22Rv1 (cell line): ENCODE results near the gene KRT5.
"Not testable (repeated sequence)": the region's sequence is repeated elsewhere in the genome, so short reads cannot be mapped to it uniquely, and the experiment has no call there.

Experiments used
- H3K27ac ChIP-seq: fragments of 450-650 bp; 2 replicates; pipeline ENCODE4 v1.5.1; 2017
- ZFX ChIP-seq: fragments of 450-650 bp; IDR thresholded peaks from 2 replicates; pipeline ENCODE4 v1.6.1; 2017; ENCODE audit warnings: antibody characterized with exemption, borderline replicate concordance
- TF ChIP-seq, protein P1 (sequence below): fragments of 450-650 bp; IDR thresholded peaks from 2 replicates; pipeline ENCODE4 v1.5.1; 2017; ENCODE audit warnings: mild to moderate bottlenecking

The KRT5 gene

DNA sequence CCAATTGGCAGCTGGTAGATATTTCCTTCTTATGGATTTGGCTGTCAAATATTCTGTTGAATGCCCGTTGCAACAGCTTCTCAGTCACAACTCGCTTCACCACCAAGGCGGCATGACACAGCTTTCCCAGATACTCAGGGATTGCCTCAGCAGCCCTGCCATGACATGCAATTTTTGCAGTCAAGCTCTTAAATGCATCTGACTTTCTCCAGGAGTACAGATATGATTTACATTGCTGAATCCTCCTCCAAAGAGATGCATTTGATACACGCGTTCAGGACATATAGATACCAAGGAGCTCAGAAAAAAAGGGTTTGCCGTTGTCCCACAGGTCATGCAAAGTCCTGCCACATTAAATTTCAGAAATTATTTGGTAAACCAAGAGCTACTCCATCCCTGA, 6.5 kb downstream of the KRT5 start:
- H3K27ac ChIP-seq, result no peak overlapping the region
- no peak for TF ChIP-seq ZFX
- TF ChIP-seq, protein P1, sequence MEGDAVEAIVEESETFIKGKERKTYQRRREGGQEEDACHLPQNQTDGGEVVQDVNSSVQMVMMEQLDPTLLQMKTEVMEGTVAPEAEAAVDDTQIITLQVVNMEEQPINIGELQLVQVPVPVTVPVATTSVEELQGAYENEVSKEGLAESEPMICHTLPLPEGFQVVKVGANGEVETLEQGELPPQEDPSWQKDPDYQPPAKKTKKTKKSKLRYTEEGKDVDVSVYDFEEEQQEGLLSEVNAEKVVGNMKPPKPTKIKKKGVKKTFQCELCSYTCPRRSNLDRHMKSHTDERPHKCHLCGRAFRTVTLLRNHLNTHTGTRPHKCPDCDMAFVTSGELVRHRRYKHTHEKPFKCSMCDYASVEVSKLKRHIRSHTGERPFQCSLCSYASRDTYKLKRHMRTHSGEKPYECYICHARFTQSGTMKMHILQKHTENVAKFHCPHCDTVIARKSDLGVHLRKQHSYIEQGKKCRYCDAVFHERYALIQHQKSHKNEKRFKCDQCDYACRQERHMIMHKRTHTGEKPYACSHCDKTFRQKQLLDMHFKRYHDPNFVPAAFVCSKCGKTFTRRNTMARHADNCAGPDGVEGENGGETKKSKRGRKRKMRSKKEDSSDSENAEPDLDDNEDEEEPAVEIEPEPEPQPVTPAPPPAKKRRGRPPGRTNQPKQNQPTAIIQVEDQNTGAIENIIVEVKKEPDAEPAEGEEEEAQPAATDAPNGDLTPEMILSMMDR, result no peak

DNA sequence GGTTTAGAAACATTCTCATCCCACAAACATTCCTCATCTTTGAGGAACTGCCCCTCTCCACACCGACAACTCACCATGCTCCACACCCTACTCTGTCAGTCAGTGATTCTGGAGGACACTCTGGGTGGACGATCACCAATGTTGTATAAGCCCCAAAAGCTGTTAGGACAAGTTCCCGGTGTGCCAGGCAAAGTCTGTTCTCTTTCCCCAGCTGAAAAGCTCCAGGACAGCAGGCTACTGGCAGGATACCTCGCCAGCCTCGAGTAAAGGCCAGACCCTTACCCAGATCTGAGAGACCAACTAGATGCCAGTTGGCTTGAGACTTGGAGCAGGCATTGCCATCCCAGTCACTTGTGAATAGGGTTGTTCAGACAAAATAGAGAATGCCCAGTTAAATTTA, 12.0 kb downstream of the KRT5 start:
- H3K27ac ChIP-seq, result no peak overlapping the region
- no peak for TF ChIP-seq ZFX

DNA sequence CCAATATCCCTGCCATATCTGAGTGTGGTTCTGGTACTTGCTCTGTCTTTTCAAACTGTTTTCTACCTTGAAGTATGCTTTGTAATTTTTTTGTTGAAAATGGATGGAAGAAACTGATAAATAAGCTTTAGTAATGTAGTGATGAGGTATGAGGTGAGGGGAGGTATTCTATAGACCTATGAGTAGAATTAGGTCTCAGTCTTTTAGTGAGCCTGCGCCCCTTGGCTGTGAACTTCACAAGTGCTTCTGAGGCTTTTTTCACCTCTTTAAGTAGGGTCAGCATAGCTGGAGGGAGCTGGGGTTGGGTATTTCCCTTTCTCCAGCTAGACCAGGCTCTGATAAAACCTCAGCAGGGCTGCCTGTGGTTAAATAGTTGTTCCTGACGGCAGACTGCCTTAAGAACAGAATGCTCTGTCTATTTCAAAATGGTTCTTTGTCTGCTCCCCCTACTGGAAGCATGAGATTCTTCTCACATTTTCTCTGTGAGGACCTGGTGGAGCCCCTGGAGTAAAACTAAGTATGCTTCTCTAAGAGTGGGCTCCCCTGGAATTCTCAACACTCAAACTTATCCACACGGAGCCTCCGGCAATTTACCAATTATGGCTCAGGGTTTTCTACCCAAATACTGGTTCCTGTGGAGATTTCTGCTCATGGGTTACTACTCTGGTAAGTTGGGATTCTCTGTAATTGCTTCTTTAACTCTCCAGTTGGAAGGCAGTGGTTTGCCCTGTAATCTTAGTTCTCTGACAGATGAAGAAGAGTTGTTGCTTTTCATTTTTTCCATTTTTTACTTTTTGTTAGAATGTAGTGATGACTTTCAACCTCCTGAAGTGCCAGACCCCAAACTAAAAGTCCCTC, 13.1 kb downstream of the KRT5 start:
- TF ChIP-seq ZFX, result no peak
- TF ChIP-seq, protein P1, result peak; percentile 69
- H3K27ac ChIP-seq, result no peak overlapping the region

DNA sequence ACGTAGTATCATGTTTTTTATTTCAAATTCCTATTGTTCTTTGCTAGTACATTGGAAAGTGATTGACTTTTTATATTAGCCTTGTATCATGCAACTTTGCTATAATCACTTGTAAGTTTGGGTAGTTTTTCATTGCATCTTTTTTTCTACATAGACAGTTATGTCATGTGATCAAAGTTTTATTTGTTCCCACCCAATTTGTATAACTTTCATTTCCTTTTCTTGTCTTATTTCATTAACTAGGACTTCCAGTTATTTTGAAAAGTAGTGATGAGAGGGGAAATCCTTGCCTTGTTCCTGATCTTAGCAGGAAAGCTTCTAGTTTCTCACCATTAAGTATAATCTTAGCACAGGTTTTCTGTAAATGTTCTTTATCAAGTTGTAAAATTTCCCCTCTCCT, 17.3 kb downstream of the KRT5 start:
- no peak overlapping the region for H3K27ac ChIP-seq
- no peak for TF ChIP-seq ZFX
- TF ChIP-seq, protein P1, result no peak

DNA sequence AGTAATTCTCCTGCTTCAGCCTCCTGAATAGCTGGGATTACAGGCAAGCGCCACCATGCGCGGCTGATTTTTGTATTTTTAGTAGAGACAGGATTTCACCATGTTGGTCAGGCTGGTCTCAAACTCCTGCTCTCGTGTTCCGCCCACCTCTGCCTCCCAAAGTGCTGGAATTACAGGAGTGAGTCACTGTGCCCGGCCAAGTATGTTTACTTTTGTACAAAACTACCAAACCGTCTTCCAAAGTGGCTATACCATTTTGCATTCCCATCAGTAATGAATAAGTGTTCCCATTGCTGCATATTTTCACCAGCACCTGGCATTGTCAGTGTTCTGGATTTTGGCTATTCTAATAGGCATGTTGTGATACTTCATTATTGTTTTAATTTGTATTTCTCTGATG, 18.7 kb downstream of the KRT5 start:
- no peak overlapping the region for H3K27ac ChIP-seq
- TF ChIP-seq, protein P1, result no peak
- no peak for TF ChIP-seq ZFX

DNA sequence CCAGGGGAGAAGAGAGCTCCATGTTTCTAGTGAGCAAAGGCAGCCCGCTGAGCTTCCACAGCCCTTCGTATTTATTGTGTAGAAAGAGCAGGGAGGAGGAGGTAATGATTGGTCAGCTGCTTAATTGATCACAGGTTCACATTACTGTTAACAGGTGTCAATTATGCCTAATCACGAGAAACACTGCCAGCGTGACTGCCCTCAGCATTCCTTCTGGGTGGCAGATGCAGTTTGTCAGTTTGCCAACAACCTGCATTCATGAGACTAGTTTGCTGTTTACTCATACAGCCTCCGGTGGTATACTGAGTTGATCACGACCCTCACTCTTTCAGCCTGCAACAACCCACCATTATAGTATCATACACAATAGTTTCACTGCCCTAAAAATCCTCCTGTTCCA, 19.6 kb downstream of the KRT5 start:
- not testable (repeated sequence) for H3K27ac ChIP-seq

DNA sequence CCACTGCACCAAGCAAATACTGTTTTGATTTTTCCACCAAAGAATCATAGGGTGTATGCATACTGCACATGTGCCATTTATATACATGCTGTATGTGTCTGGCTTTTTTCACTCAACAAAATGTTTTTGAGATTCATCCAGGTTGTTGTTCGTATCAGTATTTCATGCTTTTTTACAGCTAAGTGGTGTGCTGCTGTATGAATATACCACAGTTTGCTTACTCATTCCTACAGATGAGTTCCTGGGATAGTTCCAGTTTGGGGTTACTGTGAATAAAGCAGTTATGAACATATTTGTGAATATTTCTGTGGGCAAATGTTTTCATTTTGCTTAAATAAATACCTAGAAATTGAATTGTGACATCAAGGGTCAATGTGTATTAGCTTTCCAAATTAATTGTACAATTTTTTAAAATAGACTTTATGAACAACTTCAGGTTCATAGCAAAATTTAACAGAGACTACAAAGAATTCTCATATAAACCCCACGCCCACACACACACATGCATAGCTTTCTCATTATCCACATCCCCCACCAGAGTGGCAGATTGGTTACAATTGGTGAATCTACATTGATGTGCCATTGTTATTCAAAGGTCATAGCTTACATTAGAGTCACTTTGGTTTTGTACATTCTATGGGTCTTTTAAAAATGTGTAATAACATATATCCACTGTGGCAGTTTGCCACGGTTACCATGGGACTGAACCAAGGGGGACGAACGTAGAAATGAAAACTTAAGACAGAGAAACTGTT, 20.2 kb downstream of the KRT5 start:
- TF ChIP-seq, protein P1, result no peak
- no peak for TF ChIP-seq ZFX
- no peak overlapping the region for H3K27ac ChIP-seq

DNA sequence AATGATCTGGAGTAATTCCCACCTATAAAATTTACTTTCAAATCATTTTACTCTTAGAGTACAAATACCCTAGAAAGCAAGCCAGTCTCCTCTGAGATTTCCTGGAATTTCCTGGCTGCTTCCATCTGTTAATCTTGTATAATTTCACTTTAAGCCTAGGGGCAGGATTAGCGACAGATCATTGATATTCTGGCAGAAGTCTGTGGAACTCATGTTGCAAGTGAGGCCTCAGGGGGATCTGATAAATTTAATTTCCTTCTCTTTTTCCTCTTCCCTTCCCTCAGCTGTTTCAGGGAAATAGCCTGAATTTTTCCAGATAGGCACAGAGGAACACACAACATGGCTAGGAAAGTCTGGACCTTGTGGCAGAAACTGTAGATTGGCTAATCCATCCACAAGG, 21.2 kb downstream of the KRT5 start:
- H3K27ac ChIP-seq, result no peak overlapping the region
- TF ChIP-seq, protein P1, result no peak
- no peak for TF ChIP-seq ZFX
